ENCODE measurements around the gene OCRL. TPM values are rescaled to one million over a fixed set of nuclear protein-coding genes. Genes with fewer than 3 reads are reported as not detected.
A peak's percentile ranks its signal among the peaks of the same experiment; 100 is the strongest.

The OCRL gene
- total and polyA plus RNA-seq, 2 donors (not counting 1 experiment from before 2014, with no cell fraction given): 4.6 to 10.6 TPM

DNA sequence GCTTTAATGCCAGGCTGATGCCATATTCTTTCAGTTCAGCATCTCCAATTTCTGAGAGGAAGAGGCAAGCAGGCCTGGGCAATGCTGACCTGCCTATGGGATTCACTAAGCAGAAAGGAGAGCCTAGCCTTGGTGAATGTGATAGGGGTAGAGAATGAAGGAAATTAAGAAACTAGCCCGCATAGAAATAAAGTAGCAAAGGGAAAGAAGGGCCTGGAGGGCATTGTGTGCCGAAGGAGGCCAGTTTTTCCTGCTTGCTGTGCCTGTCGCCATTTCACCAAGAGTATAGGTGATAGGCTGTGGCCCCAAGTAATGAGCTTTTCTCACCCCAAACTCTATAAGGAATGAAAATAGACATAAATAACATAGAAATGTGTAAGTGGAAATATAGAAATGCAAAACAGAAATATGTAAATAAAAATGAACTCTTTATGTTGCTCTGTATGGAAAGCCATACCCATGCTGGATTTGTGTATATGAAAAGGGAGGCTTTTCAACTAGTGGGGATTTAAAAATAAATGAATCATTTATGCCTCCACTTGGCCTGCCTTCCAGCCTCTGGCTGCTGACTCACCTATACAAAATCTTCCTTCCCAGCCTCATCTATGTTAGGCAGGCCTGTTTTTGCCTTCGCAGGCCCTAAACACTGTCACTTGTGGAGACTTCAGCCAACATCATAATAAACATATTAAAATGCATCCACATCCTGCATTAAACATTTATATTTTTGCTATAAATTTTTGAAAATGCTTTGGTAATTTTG, 5.1 kb upstream of the OCRL start:
- peaks cover 3% of the 10 kb centered on the region for H3K4me1 Mint-ChIP-seq
- H3K9me3 Mint-ChIP-seq (ENCODE audit: insufficient read depth): no peaks in the 10 kb centered on the region
- Histone ChIP-seq H3K4me2 (replicated peaks; ENCODE audit: low read depth, low read length, poor library complexity, severe bottlenecking) (no peak overlapping the region), H4K20me1 (ENCODE audit: control insufficient read depth, insufficient read depth, low read length, poor library complexity, severe bottlenecking) (no peaks in the 10 kb centered on the region), H2AFZ (ENCODE audit: insufficient read depth, low read depth, low read length, poor library complexity, severe bottlenecking) (no peak overlapping the region), H3K27me3 (replicated peaks in 1 of 4; ENCODE audit: control extremely low read depth in 1 of 4, control insufficient read depth in 3 of 4, insufficient read depth in 4 of 4, low read length in 3 of 4) (no peaks in the 10 kb centered on the region), H3K9me3 (ENCODE audit: control extremely low read depth in 1 of 3, control insufficient read depth in 2 of 3, insufficient read depth in 1 of 3, low read length in 2 of 3) (no peaks in the 10 kb centered on the region), H3K4me1 (ENCODE audit: control insufficient read depth in 2 of 2, insufficient read depth in 2 of 2, low read length in 2 of 2) (no peaks in the 10 kb centered on the region), H3K79me2 (ENCODE audit: control insufficient read depth, insufficient read depth, low read length) (no peaks in the 10 kb centered on the region), H3K4me3 (ENCODE audit: control extremely low read depth in 1 of 5, extremely low read depth in 1 of 5, insufficient read depth in 1 of 5, low read depth in 2 of 5, low read length in 4 of 5) (no peak overlapping the region), H3K36me3 (replicated peaks in 1 of 2; ENCODE audit: control extremely low read depth in 1 of 2, control insufficient read depth in 1 of 2, extremely low read depth in 1 of 2, insufficient read depth in 2 of 2, low read length in 1 of 2) (no peaks in the 10 kb centered on the region), H3K9ac (ENCODE audit: low read length) (no peak overlapping the region), H3K27ac (ENCODE audit: low read length in 2 of 2) (no peak overlapping the region)
- no peak for ATAC-seq (ENCODE audit: low read depth)
- ChIA-PET POLR2A (no interaction called here), CTCF (no interaction called here)
- intact Hi-C loops (cut with micrococcal nuclease): no loop called here
- H3K4me3 Mint-ChIP-seq: no peak overlapping the region
- no peaks in the 10 kb centered on the region for H3K27me3 Mint-ChIP-seq
- DNase-seq: no peak
- no CpG with 5 or more reads among the region's 4 CpGs for WGBS (ENCODE audit: insufficient coverage)
- no peak overlapping the region for H3K27ac Mint-ChIP-seq
- no peak for TF ChIP-seq EZH2 (IDR thresholded peaks at IDR 0.05; ENCODE audit: borderline replicate concordance, insufficient read depth, low read depth, low read length, poor library complexity, severe bottlenecking)
- no peak for TF ChIP-seq CTCF (IDR thresholded peaks at IDR 0.05)

DNA sequence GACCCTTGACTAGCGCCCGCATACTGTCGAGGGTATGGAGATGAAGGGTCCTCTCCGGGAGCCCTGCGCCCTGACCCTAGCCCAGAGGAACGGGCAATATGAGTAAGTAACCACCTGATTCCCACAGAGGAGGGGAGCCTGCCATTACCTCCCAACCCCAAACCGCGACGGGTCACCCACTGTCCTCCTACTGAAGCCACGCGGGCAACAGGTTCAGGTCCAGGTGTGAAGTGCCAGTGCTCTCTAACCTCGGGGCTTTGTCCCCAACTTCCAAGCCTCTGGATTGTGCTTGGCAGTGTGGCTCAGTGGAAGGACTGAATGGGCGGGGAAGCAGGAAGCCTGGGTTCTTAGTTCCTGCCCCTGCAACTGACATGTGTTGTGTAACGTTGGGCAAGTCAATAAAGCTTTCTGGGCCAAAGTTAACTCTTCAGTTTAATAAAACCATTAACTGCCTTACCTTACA, 694 bp downstream of the OCRL start:
- Mint-ChIP-seq H3K4me1 (peaks cover 9% of the 10 kb centered on the region), H3K9me3 (ENCODE audit: insufficient read depth) (no peaks in the 10 kb centered on the region), H3K27ac (no peak overlapping the region), H3K27me3 (no peaks in the 10 kb centered on the region), H3K4me3 (peak overlapping the region; percentile 72)
- no peak overlapping the region for H3K27ac ChIP-seq (ENCODE audit: low read length in 2 of 2)
- no peak for ATAC-seq (ENCODE audit: low read depth)
- H4K20me1 ChIP-seq (ENCODE audit: control insufficient read depth, insufficient read depth, low read length, poor library complexity, severe bottlenecking): no peaks in the 10 kb centered on the region
- H3K9me3 ChIP-seq (ENCODE audit: control extremely low read depth in 1 of 3, control insufficient read depth in 2 of 3, insufficient read depth in 1 of 3, low read length in 2 of 3): no peaks in the 10 kb centered on the region
- POLR2A ChIA-PET: interaction anchor here (0.8 kb wide), 1 partner anchor 16 kb away, joined by 3 read pairs; no protein-coding TSS in a partner anchor
- DNase-seq: peak; percentile 16
- 0% methylated on average over 1 of the region's 14 CpGs for WGBS (ENCODE audit: insufficient coverage)
- intact Hi-C loops (cut with micrococcal nuclease): no loop called here
- H2AFZ ChIP-seq (ENCODE audit: insufficient read depth, low read depth, low read length, poor library complexity, severe bottlenecking): peak overlapping the region; percentile 62
- peak overlapping the region; percentile 36 for H3K9ac ChIP-seq (ENCODE audit: low read length)
- no peaks in the 10 kb centered on the region for H3K79me2 ChIP-seq (ENCODE audit: control insufficient read depth, insufficient read depth, low read length)
- H3K27me3 ChIP-seq (replicated peaks in 1 of 4; ENCODE audit: control extremely low read depth in 1 of 4, control insufficient read depth in 3 of 4, insufficient read depth in 4 of 4, low read length in 3 of 4): no peaks in the 10 kb centered on the region
- H3K4me2 ChIP-seq (replicated peaks; ENCODE audit: low read depth, low read length, poor library complexity, severe bottlenecking): peak overlapping the region; percentile 62
- TF ChIP-seq EZH2 (IDR thresholded peaks at IDR 0.05; ENCODE audit: borderline replicate concordance, insufficient read depth, low read depth, low read length, poor library complexity, severe bottlenecking) (no peak), CTCF (IDR thresholded peaks at IDR 0.05) (no peak)
- H3K36me3 ChIP-seq (replicated peaks in 1 of 2; ENCODE audit: control extremely low read depth in 1 of 2, control insufficient read depth in 1 of 2, extremely low read depth in 1 of 2, insufficient read depth in 2 of 2, low read length in 1 of 2): no peaks in the 10 kb centered on the region
- H3K4me1 ChIP-seq (ENCODE audit: control insufficient read depth in 2 of 2, insufficient read depth in 2 of 2, low read length in 2 of 2): peaks cover 3 to 5% of the 10 kb centered on the region in 2 donors
- peak overlapping the region; percentile 22 to 59 (median 48) for H3K4me3 ChIP-seq (ENCODE audit: control extremely low read depth in 1 of 5, extremely low read depth in 1 of 5, insufficient read depth in 1 of 5, low read depth in 2 of 5, low read length in 4 of 5)
- CTCF ChIA-PET: no interaction called here
